ENCODE results near the gene LDLRAD4.

The LDLRAD4 gene

GRCh38 chr18:13627639-13628038, 409.1 kb downstream of the LDLRAD4 start:
- DNase-seq, result no peak

GRCh38 chr18:13628211-13628610, 409.7 kb downstream of the LDLRAD4 start:
- DNase-seq, result no peak

- peak in 1 of 2 experiments; percentile 11 for DNase-seq
These were observed 411.5 kb downstream of the LDLRAD4 start for GRCh38 chr18:13629841-13630715.

GRCh38 chr18:13630716-13631268, 412.2 kb downstream of the LDLRAD4 start:
- DNase-seq, result no peak

- no peak for DNase-seq
These were observed 415.1 kb downstream of the LDLRAD4 start for GRCh38 chr18:13633700-13634099.

GRCh38 chr18:13635046-13635445, 416.5 kb downstream of the LDLRAD4 start:
- no peak for DNase-seq

GRCh38 chr18:13638719-13639595, 420.4 kb downstream of the LDLRAD4 start:
- no peak for DNase-seq

GRCh38 chr18:13640266-13640860, 421.8 kb downstream of the LDLRAD4 start:
- no peak for DNase-seq

- no peak for DNase-seq
These were observed 423.2 kb downstream of the LDLRAD4 start for GRCh38 chr18:13641551-13642439.

- DNase-seq, result no peak
These were observed 423.9 kb downstream of the LDLRAD4 start for GRCh38 chr18:13642440-13642827.

- DNase-seq, result no peak
These were observed 424.7 kb downstream of the LDLRAD4 start for GRCh38 chr18:13643261-13643751.

- DNase-seq, result no peak
These were observed 426.5 kb downstream of the LDLRAD4 start for GRCh38 chr18:13645093-13645492.

- DNase-seq, result no peak
These were observed 428.1 kb downstream of the LDLRAD4 start for GRCh38 chr18:13646633-13647032.

GRCh38 chr18:13647761-13648160, 429.2 kb downstream of the LDLRAD4 start:
- no peak for DNase-seq

- no peak for DNase-seq
These were observed 431.1 kb downstream of the LDLRAD4 start for GRCh38 chr18:13649397-13650390.

- DNase-seq, result no peak
These were observed 435.3 kb downstream of the LDLRAD4 start for GRCh38 chr18:13653746-13654433.

GRCh38 chr18:13657974-13658373, 439.4 kb downstream of the LDLRAD4 start:
- DNase-seq, result no peak

GRCh38 chr18:13658436-13659204, 440.1 kb downstream of the LDLRAD4 start:
- DNase-seq, result no peak

GRCh38 chr18:13660510-13660909, 441.9 kb downstream of the LDLRAD4 start:
- no peak for DNase-seq
